GM13977 (cell line): ENCODE results near the gene LIPN.
A peak's percentile ranks its signal among the peaks of the same experiment; 100 is the strongest.

Source experiments
- DNase-seq: peaks from one replicate; pipeline ENCODE4 v3.0.0; 2012; ENCODE audit warnings: low spot score
- CTCF ChIP-seq: IDR thresholded peaks from 2 replicates; pipeline ENCODE4 v1.5.1; 2012; ENCODE audit warnings: mild to moderate bottlenecking, control low read depth; ENCODE audit not compliant: insufficient read depth; ENCODE audit errors: extremely low read depth, missing control alignments
- in situ Hi-C: fragments of 300-500 bp; cut with MboI; formaldehyde crosslinking; loops from one replicate; pipeline ENCODE4 v1.12.0; 2022; ENCODE audit warnings: low sequenced_read_pairs, low pct_unique_long_range_greater_than_20kb, mixed read lengths, inconsistent platforms; ENCODE audit not compliant: unreplicated experiment

LIPN gene

GRCh38 chr10:88810196-88810961 lies 50.6 kb downstream of the LIPN start:
- in situ Hi-C loops = loop anchor here (25.0 kb wide), 1 partner anchor 248 kb away; no protein-coding TSS in a partner anchor
- peak; percentile 70 for TF ChIP-seq CTCF
- peak; percentile 27 for DNase-seq

- TF ChIP-seq CTCF = no peak
- in situ Hi-C loops = loop anchor here (25.0 kb wide), 1 partner anchor 251 kb away; no protein-coding TSS in a partner anchor
- no peak for DNase-seq
Observed at GRCh38 chr10:88813200-88813599, 53.4 kb downstream of the LIPN start.

GRCh38 chr10:88819290-88819689 lies 59.5 kb downstream of the LIPN start:
- in situ Hi-C loops = loop anchor here (25.0 kb wide), 1 partner anchor 257 kb away; no protein-coding TSS in a partner anchor
- TF ChIP-seq CTCF = no peak
- DNase-seq = no peak

GRCh38 chr10:88820748-88821401 lies 61.1 kb downstream of the LIPN start:
- TF ChIP-seq CTCF = no peak
- in situ Hi-C loops = loop anchor here (25.0 kb wide), 1 partner anchor 259 kb away; no protein-coding TSS in a partner anchor
- DNase-seq = no peak

- in situ Hi-C loops = no loop called here
- DNase-seq = no peak
- TF ChIP-seq CTCF = no peak
Observed at GRCh38 chr10:88826388-88826787, 66.6 kb downstream of the LIPN start.

- DNase-seq = no peak
- in situ Hi-C loops = no loop called here
- no peak for TF ChIP-seq CTCF
Observed at GRCh38 chr10:88827671-88828070, 67.9 kb downstream of the LIPN start.
